ENCODE measurements around the gene LDLR.
"Not testable (repeated sequence)": the region's sequence is repeated elsewhere in the genome, so short reads cannot be mapped to it uniquely, and the experiment has no call there.

The LDLR gene

GRCh38 chr19:11142528-11143171 is 53.4 kb downstream of the LDLR start:
- DNase-seq: peak; percentile 68

- no peak for DNase-seq
Measured at GRCh38 chr19:11145536-11145924, 56.3 kb downstream of the LDLR start.

DNA sequence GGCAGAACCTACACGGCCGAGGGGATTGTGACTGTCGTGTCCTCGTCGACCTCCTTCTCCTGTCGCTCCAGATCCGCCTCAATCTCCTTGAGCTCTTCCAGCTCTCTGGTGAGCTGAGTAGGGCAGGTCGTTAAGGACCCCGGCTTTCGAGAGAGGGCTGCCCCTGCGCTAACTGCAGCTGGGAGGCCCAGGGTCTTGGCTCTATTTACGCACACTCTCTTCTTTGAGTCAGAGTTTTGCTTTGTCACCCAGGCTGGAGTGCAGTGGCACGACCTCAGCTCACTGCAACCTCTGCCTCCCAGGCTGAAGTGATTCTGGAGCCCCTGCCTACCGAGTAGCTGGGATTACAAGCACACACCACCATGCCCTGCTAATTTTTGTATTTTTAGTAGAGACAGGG is 58.7 kb downstream of the LDLR start:
- no peak for DNase-seq

- DNase-seq: no peak
Measured at GRCh38 chr19:11151181-11151580, 61.9 kb downstream of the LDLR start.

GRCh38 chr19:11152318-11153062 is 63.2 kb downstream of the LDLR start:
- DNase-seq: no peak

DNA sequence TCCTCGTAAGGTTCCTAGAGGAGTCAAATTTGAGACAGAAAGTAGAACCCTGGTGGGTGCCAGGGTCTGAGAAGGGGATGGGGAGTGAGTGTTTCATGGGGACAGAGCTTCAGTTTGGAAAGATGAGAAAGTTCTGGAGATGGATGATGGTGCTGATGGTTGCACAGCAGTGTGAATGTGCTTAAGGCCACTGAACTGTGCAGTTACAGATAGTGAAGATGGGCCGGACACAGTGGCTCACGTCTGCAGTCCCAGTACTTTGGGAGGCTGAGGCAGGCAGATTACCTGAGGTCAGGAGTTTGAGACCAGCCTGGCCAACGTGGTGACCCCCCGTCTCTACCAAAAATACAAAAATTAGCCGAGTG is 65.4 kb downstream of the LDLR start:
- DNase-seq: peak; percentile 37

DNA sequence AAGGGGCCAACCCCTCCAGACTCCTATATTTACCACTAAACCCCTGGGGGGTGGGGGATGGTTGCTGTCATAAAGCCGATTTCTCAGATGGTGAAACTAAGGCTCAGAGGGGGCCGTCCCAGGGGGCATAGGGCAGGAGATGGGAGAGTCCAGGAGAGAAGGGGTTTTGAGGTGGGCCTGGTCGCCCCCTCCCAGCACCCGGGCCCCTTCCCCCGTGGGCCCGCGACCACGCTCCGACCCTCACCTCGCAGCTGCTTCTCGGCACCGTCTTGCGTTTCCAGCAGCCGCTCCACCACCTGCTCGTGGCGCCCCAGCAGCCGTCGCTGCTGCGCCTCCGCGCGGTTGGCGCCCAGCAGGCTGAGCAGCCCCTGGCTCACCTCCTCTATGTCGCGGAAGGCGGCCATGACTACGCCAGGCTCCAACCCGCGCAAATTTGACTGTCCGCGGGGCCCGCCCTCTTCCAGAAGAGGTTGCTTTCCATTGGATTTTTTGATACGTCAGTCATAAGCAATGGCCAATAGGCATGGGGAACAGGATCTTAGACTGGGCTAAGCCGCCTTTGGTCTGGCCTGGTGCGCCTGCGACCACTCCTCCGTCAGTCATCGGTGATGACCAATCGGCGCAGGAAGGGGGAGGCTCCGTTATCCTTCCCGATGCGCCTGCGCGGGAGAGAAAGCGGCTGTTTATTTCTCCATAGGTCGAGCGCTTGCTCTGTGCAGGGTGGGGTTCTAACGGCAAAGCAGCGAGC is 66.3 kb downstream of the LDLR start, which contains the start of gene SPC24:
Gene SPC24 (minus strand): TSS at position 410 of the 748 bp plus-strand sequence. CDS start 6 bp downstream, at position 404.
- DNase-seq: peak; percentile 99

- peak; percentile 58 for DNase-seq
Measured at GRCh38 chr19:11159598-11160439, 70.6 kb downstream of the LDLR start.

DNA sequence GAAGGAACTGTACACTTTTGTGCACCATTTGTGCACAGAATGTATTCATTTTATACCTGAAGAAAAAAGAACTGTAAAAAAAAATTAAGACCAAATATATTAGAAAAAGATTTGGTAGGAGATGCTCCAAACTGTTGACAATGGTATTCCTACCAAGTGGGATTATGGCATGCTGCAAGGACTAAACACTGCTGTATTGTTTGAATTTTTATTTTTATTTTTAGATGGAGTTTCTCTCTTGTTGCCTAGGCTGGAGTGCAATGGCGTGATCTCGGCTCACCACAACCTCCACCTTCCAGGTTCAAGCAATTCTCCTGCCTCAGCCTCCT is 71.1 kb downstream of the LDLR start:
- not testable (repeated sequence) for DNase-seq

GRCh38 chr19:11164296-11164695 is 75.0 kb downstream of the LDLR start:
- no peak for DNase-seq

GRCh38 chr19:11164879-11165406 is 75.7 kb downstream of the LDLR start:
- DNase-seq: no peak

DNA sequence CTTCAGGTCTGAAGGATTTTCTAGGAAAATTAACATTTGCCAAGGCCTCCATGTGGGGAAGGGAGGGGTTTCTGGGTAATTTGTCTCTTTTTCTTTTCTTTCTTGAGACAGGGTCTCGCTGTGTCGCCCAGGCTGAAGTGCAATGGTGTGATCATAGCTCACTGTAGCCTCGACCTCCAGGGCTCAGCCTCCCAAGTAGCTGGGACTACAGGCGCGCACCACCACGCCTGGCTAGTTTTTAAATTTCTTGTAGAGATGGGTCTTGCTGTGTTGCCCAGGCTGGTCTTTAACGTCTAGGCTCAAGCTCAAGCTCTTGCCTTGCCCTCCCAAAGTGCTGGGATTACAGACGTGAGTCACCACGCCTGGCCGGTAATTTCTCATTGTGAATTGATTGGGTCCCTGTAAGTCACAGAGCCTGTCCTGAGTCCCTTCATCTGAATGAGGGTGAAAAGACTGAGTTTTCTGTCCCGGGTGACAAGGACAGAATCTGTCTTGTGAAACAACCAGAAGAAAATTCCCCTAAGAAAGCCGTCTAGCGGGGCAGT is 76.3 kb downstream of the LDLR start:
- DNase-seq: no peak

- peak; percentile 26 for DNase-seq
Measured at GRCh38 chr19:11166281-11167142, 77.2 kb downstream of the LDLR start.

DNA sequence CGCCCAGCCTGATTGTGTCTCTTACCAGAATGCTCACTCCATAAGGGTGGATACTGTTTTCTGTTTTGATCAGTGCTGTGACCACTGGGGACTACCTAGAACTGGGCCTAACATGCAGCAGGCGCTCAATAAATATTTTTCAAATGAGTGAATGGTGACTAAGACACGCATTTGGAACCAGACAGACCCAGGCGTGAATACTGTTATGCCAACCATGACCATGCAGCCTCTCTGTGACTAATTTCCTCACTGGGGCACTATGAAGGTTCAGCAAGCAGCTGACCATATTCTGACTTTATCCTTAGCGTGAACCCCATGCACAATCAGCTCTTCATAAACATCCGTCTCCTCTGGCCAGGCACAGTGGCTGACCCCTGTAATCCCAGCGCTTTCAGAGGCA is 79.3 kb downstream of the LDLR start:
- DNase-seq: no peak

- DNase-seq: no peak
Measured at GRCh38 chr19:11169896-11170678, 80.8 kb downstream of the LDLR start.

DNA sequence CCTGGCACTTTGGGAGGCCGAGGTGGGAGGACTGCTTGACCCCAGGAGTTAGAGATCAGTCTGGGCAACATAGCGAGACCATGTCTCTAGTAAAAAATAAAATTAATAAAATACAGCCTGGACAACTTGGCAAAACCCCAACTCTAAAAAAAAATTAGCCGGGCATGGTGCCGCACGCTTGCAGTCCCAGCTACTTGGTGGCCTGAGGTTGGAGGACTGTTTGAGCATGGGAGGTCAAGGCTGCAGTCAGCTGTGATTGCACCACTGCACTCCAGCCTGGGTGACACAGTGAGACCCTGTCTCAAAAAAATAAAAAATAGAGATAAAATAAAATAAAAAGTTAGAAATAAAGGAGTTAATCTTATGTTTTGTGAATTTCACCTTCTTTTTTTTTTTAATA is 81.9 kb downstream of the LDLR start:
- no peak for DNase-seq

DNA sequence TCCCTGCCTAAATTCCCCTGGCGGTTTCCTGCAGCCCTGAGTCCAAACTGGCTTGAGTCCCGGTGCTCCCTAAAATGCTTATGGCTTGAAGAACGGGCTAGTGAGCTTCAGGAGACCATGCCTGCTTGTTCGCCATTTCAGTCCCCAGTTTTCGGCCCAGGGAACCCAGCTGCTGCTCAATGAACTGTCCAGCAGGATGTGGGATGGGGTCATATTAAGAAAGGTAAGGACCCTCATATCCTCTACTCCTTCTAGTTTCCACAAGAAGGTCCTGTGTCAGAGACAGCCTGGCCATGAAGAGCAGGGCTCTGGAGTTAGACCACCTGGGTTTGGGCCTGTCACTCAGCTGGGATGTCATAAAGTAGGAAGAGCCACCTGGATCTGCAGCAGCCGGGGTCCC is 83.3 kb downstream of the LDLR start:
- DNase-seq: no peak

DNA sequence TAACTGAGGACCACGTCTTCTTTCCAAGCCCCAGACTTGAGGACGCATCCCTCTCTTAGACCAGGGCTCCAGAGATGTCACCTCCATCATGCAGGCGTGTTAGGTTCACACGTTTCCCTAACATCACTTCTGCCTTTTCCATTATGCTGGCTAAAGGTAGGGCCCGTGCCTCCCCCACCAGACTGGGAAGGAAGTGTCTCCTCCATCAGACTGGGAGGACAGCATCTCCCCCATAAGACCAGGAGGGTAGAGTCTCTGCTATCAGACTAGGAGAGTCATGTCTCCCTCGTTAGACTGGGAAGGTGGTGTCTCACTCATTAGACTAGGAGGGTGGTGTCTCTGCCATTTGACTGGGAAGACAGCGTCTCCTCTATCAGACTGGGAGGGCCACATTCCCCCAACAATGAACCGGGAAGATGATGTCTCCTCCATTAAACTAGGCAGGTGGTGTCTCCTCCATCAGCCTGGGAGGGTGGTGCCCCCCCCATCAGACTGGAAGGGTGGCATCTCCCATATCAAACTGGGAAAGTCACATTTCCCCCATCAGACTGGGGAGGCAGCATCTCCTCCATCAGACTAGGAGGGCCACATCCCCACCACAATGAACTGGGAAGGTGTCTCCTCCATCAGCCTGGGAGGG is 84.4 kb downstream of the LDLR start:
- no peak for DNase-seq

- DNase-seq: no peak
Measured at GRCh38 chr19:11174336-11174735, 85.1 kb downstream of the LDLR start.

GRCh38 chr19:11175920-11176319 is 86.7 kb downstream of the LDLR start:
- no peak for DNase-seq

Measured in hematopoietic multipotent progenitor cell treated with erythropoietin and hydrocortisone succinate and interleukin-3 and kit ligand, for 8 days (in vitro differentiated cells).